Measurements from ENCODE around the gene QKI. TPM values are rescaled to one million over a fixed set of nuclear protein-coding genes. Genes with fewer than 3 reads are reported as not detected.

QKI gene
- total RNA-seq, 1 donor from 2014 or later = 459 TPM

DNA sequence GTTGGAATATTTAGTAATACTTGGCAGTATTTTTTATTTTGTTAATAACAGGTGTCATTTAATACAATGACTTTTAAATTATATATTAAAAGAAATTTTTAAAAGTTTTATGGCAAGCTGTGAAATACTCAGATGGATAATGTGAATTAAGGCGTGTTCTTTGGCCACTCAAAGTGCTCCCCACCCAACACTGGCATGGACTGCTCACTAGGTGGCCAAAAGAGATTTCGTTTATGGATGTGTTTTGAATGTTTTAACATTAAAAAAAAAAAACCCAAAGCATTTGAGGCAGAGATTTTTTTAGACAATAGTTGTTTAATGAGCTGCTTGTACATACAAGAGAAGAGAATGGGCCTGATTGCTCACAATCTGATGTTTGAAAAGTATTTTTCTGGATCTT lies 86.5 kb downstream of the QKI start:
- ATAC-seq (peak; percentile 34), DNase-seq (ENCODE audit: missing footprints) (no peak)
- intact Hi-C loops (cut with DNase I) = no loop called here

DNA sequence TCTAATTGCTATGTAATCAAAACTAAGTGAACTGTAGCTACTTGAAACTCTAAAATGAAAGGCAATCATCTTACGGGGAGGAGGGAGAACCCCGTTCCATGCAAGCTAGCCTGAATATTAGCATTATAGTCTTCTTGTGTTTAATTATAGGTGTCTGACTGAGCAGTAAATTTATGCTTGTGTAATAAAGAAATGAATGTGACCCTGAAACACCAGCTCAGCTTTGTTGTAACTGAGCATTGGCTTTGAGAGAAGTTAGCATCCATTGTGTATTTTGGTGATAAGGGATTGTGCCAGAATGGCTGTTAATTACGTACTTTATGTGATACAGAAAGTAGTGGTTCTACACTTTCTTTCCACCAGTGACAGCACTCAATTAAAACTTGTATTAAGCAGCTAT lies 86.9 kb downstream of the QKI start:
- intact Hi-C loops (cut with DNase I) = no loop called here
- DNase-seq (ENCODE audit: missing footprints) (no peak), ATAC-seq (peak; percentile 32)

DNA sequence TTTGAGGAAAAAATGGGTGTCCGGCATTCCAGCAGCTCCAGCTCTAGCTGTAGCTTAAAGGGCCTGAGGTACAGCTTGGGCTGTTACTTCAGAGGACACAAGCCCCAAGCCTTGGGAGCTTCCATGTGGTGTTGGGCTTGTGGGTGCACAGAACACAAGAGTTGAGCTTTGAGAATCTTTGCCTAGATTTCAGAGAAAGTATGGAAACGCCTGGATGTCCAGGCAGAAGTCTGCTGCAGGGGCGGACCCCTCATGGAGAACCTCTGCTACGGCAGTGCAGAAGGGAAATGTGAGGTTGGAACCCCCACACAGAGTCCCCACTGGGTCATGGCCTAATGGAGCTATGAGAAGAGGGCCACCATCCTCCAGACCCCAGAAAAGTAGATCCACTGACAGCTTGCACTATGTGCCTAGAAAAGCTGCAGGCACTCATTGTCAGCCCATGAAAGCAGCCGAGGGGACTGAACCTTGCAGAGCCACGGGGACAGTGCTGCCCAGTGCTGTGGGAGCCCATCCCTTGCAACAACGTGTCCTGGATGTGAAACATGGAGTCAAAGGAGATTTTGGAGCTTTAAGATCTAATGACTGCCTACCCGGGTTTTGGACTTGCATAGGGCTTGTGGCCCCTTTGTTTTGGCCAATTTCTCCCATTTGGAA lies 90.6 kb downstream of the QKI start:
- intact Hi-C loops (cut with DNase I) = no loop called here
- ATAC-seq (no peak), DNase-seq (ENCODE audit: missing footprints) (no peak)

DNA sequence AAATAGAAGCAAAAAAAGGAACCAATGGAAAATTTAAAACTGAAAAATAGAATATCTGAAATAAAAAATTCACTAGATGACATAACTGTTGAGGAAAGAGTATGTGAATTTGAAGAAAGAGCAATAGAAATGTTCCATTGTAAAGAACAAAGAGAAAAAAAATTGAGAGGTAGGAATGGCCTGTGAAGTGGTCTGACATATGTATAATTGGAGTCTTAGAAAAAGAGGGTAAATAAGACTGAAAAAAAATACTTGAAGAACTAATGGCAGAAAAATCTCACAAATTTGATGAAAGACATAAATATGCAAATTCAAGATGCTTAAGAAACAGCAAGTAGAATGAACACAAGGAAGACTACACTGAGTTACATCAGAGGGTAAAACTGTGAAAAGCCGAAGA lies 93.4 kb downstream of the QKI start:
- intact Hi-C loops (cut with DNase I) = no loop called here
- ATAC-seq = no peak

DNA sequence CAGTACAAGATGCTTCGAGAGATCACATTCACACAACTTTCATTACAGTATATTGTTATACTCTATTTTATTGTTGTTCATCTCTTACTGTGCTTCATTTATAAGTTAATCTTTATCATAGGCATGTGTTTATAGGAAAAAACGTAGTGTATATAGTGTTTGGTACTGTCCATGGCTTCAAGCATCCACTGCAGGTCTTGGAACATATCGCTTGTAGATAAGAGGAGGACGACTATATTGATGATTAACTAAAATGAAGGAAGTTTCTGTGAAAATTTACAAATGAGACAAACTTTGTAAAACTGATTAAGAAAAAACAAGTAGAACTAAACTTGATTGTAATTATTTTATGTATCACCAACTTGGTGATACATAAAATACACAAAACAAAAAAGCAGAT lies 98.5 kb downstream of the QKI start:
- no peak for DNase-seq (ENCODE audit: missing footprints)
- intact Hi-C loops (cut with DNase I) = no loop called here
- ATAC-seq = no peak

More for the DNA sequence above, 93.4 kb downstream of the QKI start:
- DNase-seq (ENCODE audit: missing footprints) = no peak

DNA sequence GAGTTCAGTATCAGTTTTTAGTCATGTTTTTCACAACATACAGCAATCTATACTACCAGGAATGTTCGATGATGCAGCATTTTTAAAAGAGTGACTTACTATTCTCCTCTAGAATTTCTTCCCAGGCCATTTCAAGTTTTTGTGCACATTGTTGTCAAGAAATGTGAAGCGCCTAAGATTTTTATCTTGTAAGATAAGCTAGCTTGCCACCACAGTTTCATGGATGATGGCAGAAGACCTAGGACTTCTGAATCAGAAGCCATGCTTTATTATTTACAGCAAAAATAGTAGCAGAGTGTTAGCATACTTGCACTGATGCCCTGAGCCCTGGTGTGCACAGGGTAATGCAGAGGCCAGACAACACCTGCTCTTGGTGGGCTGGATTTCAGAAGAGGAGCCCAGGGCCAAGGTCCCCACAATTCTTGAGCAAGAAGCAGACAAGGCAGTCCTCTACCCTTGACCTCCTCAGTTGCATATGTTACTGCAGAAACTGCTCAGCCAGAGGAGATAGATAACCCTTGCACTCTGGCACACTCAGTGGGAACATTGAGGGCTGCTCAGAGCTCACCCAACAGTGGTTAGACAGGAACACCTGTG lies 99.2 kb downstream of the QKI start:
- ATAC-seq = peak; percentile 51
- peak; percentile 7 for DNase-seq (ENCODE audit: missing footprints)
- intact Hi-C loops (cut with DNase I) = no loop called here

DNA sequence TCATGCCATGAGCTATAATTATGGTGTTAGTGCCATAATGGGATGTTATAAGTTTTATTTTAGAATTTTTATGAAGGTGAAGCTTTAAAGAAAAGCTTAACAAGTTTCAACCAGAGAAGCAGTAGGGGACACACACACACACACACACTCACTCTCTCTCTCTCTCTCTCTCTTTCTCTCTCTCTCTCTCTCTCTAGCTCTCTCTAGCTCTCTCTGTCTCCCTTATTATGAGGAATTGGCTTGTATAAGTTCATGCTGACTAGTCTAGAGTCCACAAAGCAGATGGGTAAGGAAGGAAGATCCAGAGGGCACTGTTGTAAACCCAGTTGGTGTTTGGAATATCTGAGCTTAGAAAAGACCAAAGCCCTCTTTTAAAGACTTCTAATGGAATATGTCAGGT lies 102.4 kb downstream of the QKI start:
- DNase-seq (ENCODE audit: missing footprints) (no peak), ATAC-seq (no peak)
- intact Hi-C loops (cut with DNase I) = no loop called here

DNA sequence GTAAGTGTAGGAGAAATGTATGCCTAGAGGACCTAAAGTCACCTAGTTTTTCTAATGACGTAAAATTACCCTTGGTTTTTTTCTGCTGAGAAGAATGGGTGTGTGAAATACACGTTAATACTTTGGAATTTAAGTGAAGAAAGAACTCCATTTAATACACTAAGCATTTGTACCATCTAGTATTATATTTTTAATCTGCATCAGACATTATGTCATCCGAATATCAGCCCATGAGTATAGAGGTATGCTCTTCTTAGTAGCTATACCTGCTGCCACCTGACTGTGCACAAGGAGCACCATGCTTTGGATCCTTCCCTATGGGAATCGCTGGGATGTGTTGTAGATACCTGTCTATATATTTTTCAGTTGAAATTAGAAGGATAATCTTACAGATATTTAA lies 106.4 kb downstream of the QKI start:
- ATAC-seq = no peak
- DNase-seq (ENCODE audit: missing footprints) = no peak
- intact Hi-C loops (cut with DNase I) = no loop called here

DNA sequence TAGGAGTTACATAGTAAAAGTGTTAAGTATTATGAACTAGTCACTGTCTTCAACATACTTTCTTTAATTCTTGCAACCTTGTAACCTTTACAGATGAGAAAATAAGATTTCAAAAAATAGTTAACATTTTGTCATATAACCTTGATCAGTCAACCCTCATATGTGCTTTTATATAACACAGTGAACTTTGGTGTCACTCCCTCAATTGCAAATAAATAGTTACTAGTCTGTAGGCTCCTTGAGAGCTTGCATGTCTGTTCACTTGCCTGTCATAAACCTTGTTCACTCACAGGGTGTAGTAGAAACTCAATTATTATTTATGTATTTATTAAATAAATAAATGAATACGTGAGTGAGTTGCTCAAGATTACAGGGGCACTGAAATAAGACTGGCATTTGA lies 107.5 kb downstream of the QKI start:
- no peak for DNase-seq (ENCODE audit: missing footprints)
- intact Hi-C loops (cut with DNase I) = no loop called here
- no peak for ATAC-seq

DNA sequence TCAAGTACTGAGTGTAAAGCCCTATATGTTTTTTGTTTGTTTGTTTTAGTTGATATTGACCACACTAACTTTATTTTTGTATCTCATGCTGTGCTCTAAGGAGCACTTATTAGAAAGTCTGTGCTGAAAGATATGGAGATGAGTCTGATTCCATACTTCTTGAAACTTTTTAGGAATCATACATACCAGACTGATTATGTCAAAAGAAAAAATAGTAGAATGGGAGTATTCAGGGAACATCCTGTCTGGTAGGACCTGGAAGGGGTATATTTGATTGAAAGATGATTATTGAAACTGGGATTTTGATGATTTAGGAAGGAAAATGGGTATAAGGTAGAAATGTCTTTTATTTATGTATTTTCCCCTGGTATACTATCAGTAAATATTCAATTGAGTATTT lies 111.4 kb downstream of the QKI start:
- no peak for ATAC-seq
- intact Hi-C loops (cut with DNase I) = no loop called here
- no peak for DNase-seq (ENCODE audit: missing footprints)

DNA sequence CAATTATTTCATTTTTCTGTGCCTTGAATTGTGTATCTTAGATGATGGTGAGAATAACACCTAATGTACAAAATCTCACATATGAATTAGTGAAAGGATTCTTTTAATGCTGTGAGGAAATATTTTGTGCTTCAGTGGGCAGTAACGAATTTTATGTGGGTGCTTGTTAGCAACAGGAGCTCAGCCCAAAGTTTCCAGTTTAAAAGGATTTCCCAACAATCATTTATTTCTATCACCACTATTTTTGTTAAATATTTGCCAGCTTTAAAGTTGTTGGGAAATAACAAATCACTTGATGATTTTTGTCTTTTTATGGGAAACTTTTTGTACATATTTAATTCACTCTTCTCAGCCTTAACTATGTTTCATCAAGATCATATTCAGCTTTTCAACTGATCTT lies 111.8 kb downstream of the QKI start:
- no peak for ATAC-seq
- intact Hi-C loops (cut with DNase I) = no loop called here
- no peak for DNase-seq (ENCODE audit: missing footprints)

DNA sequence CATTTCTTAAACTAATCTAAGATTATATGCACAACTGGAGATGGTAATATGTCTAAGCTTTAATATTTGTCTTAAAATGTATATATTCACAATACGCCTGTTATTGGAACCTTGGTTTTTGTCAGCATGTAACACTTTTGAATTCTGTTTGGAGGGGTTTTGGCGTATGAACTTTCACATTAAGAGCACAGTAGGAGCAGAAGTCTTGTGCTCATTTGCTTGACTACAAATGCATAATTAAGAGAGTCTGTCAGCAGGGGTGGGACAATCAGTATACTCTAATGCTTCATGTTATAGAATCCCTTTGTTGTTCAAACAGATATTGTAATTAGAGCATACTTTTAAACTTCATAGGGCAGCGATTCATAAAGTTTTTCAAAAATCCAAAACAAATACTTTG lies 112.8 kb downstream of the QKI start:
- no peak for DNase-seq (ENCODE audit: missing footprints)
- intact Hi-C loops (cut with DNase I) = no loop called here
- no peak for ATAC-seq

DNA sequence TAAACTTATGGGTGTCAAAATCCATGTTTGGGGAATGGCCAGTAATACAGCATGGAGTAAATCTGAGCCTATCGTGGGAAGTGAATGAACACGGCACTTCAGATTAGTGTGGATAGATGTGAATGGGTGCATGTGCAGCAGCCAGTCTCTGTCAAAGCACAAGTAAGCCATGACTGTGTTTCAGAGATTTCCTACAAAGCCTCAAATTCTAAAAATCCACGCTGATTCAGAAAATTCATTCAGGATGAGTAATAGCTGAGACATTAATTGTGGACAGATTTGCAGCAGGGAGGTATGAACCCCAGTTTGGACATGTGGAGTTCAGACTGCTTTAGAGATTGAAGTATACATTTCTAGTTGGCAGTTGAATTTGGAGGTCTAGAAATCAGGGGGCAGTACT lies 115.1 kb downstream of the QKI start:
- intact Hi-C loops (cut with DNase I) = no loop called here
- DNase-seq (ENCODE audit: missing footprints) (no peak), ATAC-seq (peak; percentile 51)

DNA sequence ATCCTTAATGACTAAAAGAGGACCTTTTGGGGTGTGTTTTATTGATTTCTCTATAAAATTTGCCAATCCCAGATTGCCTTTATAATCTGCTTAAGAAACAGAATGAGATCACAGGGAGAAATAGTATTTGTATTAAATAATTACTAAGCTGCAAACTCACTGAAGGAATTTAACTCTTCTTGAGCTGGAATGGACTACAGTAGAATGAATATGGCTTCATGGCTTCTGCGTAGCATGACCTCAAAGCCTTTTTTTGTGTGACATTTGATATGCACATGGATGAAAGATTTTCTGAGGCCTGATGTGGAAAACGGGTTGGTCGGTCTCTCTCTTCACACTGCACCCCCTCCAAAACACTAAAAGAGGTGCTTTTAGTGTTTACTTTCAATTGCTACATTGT lies 115.9 kb downstream of the QKI start:
- ATAC-seq = no peak
- no peak for DNase-seq (ENCODE audit: missing footprints)
- intact Hi-C loops (cut with DNase I) = no loop called here

DNA sequence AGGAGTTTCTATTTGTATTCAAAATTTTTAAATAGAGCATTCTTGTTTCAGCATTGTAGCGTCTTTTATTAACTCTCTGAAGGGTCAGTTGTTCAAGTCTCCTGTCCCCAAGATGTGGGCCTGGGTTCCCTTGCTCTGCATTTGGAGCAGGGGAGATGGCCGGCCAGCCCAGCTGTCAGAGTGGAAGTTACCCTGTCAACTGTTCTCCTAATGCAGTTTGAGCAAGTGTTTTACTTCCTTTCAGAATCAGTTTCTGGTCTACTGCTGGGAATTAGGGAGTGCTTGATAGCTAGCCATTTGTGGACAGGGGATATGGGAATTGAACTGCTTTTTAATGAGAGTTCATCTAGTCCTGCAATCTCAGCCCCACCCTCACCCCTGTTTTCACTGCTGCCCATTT lies 116.6 kb downstream of the QKI start:
- intact Hi-C loops (cut with DNase I) = no loop called here
- DNase-seq (ENCODE audit: missing footprints) = no peak
- peak; percentile 12 for ATAC-seq

DNA sequence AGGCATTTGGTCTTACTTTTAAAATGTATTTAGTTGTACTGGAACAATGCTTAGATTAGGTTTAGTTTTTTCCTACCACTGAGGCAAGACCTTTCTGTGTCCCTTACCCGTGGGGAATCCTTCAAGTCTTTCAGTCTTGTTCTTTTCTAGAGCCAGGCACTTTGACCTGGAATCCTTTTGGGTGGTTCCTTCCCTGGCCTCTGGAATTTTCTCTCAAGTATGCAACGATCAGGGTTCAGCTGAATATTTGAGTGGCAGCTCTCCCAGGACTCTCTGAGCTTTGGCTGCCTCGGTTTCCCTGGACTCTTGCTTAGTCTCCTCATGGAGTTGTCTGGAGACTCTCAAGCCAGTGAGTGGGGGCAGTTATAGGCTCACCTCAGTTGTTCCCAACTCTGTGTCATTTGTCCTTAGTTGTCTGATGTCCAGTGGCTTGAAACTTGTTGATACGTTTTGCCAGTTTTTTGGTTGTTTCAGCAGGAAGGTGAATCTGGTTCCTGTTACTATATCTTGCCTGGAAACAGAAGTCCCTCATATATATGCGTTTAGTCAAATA lies 118.1 kb downstream of the QKI start:
- ATAC-seq = no peak
- intact Hi-C loops (cut with DNase I) = no loop called here

DNA sequence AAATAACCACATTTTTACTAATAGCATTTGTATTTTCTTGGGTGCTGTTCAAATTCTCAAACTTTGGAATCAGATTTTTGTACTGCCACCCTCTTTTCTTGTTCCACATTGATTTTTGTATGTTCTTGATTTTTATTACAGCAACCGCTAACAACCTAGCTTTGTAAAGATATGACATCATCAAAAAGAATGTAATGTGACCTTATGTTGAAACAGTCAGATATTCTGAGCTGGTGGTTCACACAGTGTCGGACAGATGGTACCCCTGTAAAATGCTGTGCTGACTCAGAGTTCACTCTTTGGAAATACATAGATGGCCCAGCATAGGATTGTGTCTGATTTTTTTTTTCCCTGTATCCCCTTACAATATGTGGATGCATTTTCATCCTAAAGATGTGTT lies 118.9 kb downstream of the QKI start:
- ATAC-seq = peak; percentile 38
- intact Hi-C loops (cut with DNase I) = no loop called here
- DNase-seq (ENCODE audit: missing footprints) = no peak

More for the DNA sequence above, 118.1 kb downstream of the QKI start:
- no peak for DNase-seq (ENCODE audit: missing footprints)

DNA sequence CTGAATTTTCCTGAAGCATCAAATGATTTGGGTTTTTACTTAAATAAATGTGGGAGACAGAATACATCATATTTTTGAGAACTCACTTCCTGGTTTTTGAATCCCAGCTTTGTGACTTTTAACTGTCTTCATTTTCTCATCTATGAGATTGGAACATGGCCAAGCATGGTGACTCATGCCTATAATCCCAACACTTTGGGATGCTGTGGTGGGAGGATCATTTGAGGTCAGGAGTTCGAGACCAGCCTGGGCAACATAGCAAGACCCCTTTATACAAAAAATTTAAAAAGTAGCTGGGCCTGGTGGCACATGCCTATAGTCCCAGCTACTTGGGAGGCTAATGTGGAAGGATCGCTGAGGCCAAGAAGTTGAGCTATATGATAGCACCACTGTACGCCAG lies 122.3 kb downstream of the QKI start:
- no peak for ATAC-seq
- intact Hi-C loops (cut with DNase I) = no loop called here
- no peak for DNase-seq (ENCODE audit: missing footprints)

DNA sequence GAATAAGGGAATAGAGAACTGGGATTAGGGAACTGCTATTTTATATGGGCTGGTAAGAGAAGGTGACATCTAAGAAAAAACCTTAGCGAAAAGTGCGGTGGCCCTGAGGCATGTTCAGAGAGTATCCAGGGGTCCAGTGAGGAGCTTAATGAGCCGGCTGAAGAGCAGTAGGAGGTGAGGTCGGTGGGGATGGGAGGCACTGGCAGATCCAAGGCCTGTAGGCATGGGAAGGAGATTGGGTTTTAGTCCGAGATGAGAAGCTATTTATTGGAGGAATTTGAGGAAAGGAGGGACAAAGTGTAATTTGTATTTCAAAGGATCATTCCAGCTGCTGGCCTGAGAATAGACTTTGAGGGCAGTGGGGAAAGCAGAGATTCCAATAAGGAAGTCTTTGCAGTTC lies 123.8 kb downstream of the QKI start:
- ATAC-seq (no peak), DNase-seq (ENCODE audit: missing footprints) (no peak)
- intact Hi-C loops (cut with DNase I) = no loop called here

DNA sequence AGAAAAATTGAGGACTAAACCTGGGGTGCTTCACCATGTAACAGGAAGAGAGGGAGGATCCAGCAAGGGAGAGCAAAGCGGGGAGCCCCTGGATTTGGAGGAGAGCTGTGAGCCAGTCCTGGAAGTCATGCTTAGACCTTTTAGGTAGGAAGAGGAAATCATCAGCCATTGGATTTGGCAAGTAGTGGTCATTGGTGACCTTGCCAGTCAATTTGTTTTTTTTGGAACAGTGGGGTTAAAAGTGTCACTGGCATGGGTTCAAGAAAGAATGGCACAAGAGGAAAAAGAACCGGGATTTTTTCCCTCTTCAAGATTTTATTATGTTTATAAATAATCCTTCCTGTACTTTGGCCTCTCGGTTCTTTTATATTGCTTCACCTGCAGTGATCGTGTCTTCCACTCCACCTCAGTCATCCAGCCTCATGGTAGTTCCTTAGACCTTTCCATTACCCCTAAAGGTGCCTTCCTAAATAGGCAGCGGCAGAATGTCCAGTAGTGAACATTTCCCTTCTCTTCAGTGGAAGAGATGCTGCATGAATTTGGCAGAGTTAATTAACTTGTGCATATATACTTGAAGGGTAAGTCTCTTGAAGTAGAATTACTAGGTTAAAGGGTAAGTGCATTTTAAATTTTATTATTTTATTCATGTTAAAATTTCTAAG lies 124.7 kb downstream of the QKI start:
- ATAC-seq (peak; percentile 27), DNase-seq (ENCODE audit: missing footprints) (no peak)
- intact Hi-C loops (cut with DNase I) = no loop called here
